ACHN (cell line): ENCODE data around the gene ANKDD1A.

Experiments used
- DNase-seq: peaks from one replicate; pipeline ENCODE4 v3.0.0-alpha.2; 2015
- in situ Hi-C: cut with HindIII; loops from 2 replicates; pipeline ENCODE4 v1.10.0; 2017; ENCODE audit warnings: low sequenced_read_pairs, low pct_ligation_motif_present, low pct_unique_long_range_greater_than_20kb

Gene ANKDD1A

GRCh38 chr15:64893481-64894394 lies 18.0 kb upstream of the ANKDD1A start:
- in situ Hi-C loops: no loop called here
- no peak for DNase-seq

GRCh38 chr15:64894395-64895056 lies 17.2 kb upstream of the ANKDD1A start:
- in situ Hi-C loops: no loop called here
- no peak for DNase-seq

- peak; percentile 31 for DNase-seq
Observed at GRCh38 chr15:64895285-64896065, 16.2 kb upstream of the ANKDD1A start.

GRCh38 chr15:64896371-64897069 lies 15.2 kb upstream of the ANKDD1A start:
- in situ Hi-C loops: no loop called here
- no peak for DNase-seq

More at GRCh38 chr15:64895285-64896065, 16.2 kb upstream of the ANKDD1A start:
- in situ Hi-C loops: no loop called here

GRCh38 chr15:64897345-64897985 lies 14.2 kb upstream of the ANKDD1A start:
- in situ Hi-C loops: no loop called here
- no peak for DNase-seq

GRCh38 chr15:64898406-64898805 lies 13.3 kb upstream of the ANKDD1A start:
- DNase-seq: no peak
- in situ Hi-C loops: no loop called here

- in situ Hi-C loops: no loop called here
- no peak for DNase-seq
Observed at GRCh38 chr15:64901141-64901540, 10.6 kb upstream of the ANKDD1A start.

- no peak for DNase-seq
- in situ Hi-C loops: no loop called here
Observed at GRCh38 chr15:64901914-64902313, 9.8 kb upstream of the ANKDD1A start.

GRCh38 chr15:64902863-64903262 lies 8.8 kb upstream of the ANKDD1A start:
- in situ Hi-C loops: no loop called here

GRCh38 chr15:64903326-64903950 lies 8.3 kb upstream of the ANKDD1A start:
- no peak for DNase-seq
- in situ Hi-C loops: no loop called here

More at GRCh38 chr15:64902863-64903262, 8.8 kb upstream of the ANKDD1A start:
- DNase-seq: no peak

- in situ Hi-C loops: no loop called here
- no peak for DNase-seq
Observed at GRCh38 chr15:64904189-64904588, 7.5 kb upstream of the ANKDD1A start.

- peak; percentile 75 for DNase-seq
- in situ Hi-C loops: no loop called here
Observed at GRCh38 chr15:64905119-64905831, 6.4 kb upstream of the ANKDD1A start.

- in situ Hi-C loops: no loop called here
- no peak for DNase-seq
Observed at GRCh38 chr15:64905941-64906340, 5.8 kb upstream of the ANKDD1A start.

GRCh38 chr15:64906402-64906801 lies 5.3 kb upstream of the ANKDD1A start:
- in situ Hi-C loops: no loop called here
- no peak for DNase-seq

GRCh38 chr15:64907991-64908390 lies 3.7 kb upstream of the ANKDD1A start:
- in situ Hi-C loops: no loop called here
- no peak for DNase-seq

GRCh38 chr15:64909546-64909945 lies 2.2 kb upstream of the ANKDD1A start:
- no peak for DNase-seq
- in situ Hi-C loops: no loop called here
